ENCODE results near the gene ESYT2.

GRCh38 chr7:158876984-158877383 lies 47.7 kb upstream of the ESYT2 start:
- TF ChIP-seq POLR2A (IDR thresholded peaks at IDR 0.05; ENCODE audit: low read depth, low read length) (no peak), POLR2AphosphoS5 (IDR thresholded peaks at IDR 0.05; ENCODE audit: low read depth, low read length) (no peak)
